Gastrocnemius medialis (tissue), 4 donors: ENCODE measurements around the gene PTPRM. TPM values are rescaled to one million over a fixed set of nuclear protein-coding genes. Genes with fewer than 3 reads are reported as not detected.

ENCODE experiments used
- ATAC-seq, 2 donors: fragments of 150-250 bp; one replicate each; pipeline ENCODE4 v1.9.1; 2016
- DNase-seq, 2 donors: peaks; one replicate each; pipeline ENCODE4 v3.0.0-alpha.2; 2019
- H3K27ac ChIP-seq, 4 donors: fragments of 200-600 bp; sonication (generic); 1 replicate in 1 of 4; 2 replicates in 3 of 4; pipeline ENCODE4 v1.5.1; 2016 to 2018; ENCODE audit warnings: mild to moderate bottlenecking in 2 of 4, moderate library complexity in 1 of 4
- H3K27me3 ChIP-seq, 3 donors: fragments of 200-600 bp; sonication (generic) in 2 of 3; 1 replicate in 1 of 3; 2 replicates in 2 of 3; pipeline versions ENCODE4 v1.5.1 to v1.6.0; 2016 to 2019; ENCODE audit warnings: mild to moderate bottlenecking in 1 of 3, moderate library complexity in 1 of 3
- H3K36me3 ChIP-seq, 2 donors: fragments of 200-600 bp; sonication (generic) in 1 of 2; one replicate each; pipeline ENCODE4 v1.5.1; 2017 to 2018
- H3K4me1 ChIP-seq, 2 donors: fragments of 200-600 bp; sonication (generic) in 1 of 2; one replicate each; pipeline ENCODE4 v1.5.1; 2016 to 2017; ENCODE audit warnings: mild to moderate bottlenecking in 2 of 2
- H3K4me3 ChIP-seq, 4 donors: fragments of 200-600 bp; sonication (generic) in 3 of 4; 1 replicate in 1 of 4; 2 replicates in 3 of 4; pipeline ENCODE4 v1.5.1; 2016 to 2019; ENCODE audit warnings: mild to moderate bottlenecking in 2 of 4
- H3K9me3 ChIP-seq, 3 donors: fragments of 200-600 bp; sonication (generic) in 2 of 3; 1 replicate in 1 of 3; 2 replicates in 2 of 3; pipeline ENCODE4 v1.5.1; 2016 to 2019
- POLR2A ChIP-seq, 2 donors: fragments of 450-650 bp; IDR thresholded peaks; one replicate each; pipeline ENCODE4 v1.6.1; 2017; ENCODE audit warnings: antibody characterized with exemption in 2 of 2, mild to moderate bottlenecking in 2 of 2, moderate library complexity in 2 of 2
- in situ Hi-C, 4 donors: fragments of 200-750 bp; cut with MboI; loops; one replicate each; pipeline versions ENCODE4 v1.15.0 to v1.8.0; 2017; ENCODE audit warnings: low sequenced_read_pairs in 4 of 4
- intact Hi-C: fragments of 100-400 bp; cut with DNase I; formaldehyde crosslinking; loops from one replicate; pipeline ENCODE4 v1.15.1; 2023; ENCODE audit warnings: low total_unique reads
- total RNA-seq, 4 donors: library from RNA; depleted of rRNA; stranded (reverse); fragments of >200 nt; gene quantifications; one replicate each; pipeline versions ENCODE4 v1.1.0 to v1.2.3, GENCODE V29; 2016
- TF ChIP-seq, protein P1 (sequence below), 5 experiments: fragments of 450-650 bp in 3 of 5; fragments of 200-600 bp in 2 of 5; sonication (generic) in 2 of 5; IDR thresholded peaks in 4 of 5; conservative IDR thresholded peaks in 1 of 5; 1 replicate in 4 of 5; 2 replicates in 1 of 5; pipeline ENCODE4 v1.5.1; 2016 to 2019; ENCODE audit warnings: antibody characterized with exemption in 5 of 5, mild to moderate bottlenecking in 3 of 5, moderate library complexity in 3 of 5

Gene PTPRM
- total RNA-seq, 4 donors from 2014 or later: 52.6 to 79.3 (median 63.8) TPM

DNA sequence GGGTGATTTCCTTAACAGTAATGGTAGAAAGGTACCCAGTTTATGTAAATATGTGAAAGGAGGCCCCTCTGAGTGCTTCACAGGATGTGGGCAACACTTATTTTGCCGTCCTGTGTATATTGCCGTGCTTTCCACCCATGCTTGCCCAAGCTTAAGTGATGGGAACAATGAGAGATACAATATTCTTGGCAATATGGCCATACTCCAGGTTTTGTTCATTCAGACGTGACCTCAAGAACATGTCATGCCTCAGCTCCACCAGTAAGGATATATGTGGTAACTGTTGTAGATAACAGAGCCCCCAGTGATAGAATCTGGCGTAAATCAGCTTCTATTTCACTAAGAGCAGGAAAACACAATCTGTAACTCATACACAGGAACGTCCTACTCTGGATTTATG is 318.7 kb downstream of the PTPRM start:
- Histone ChIP-seq H3K9me3 (no peaks in the 10 kb centered on the region), H3K27ac (no peak overlapping the region), H3K4me3 (no peak overlapping the region), H3K27me3 (no peaks in the 10 kb centered on the region), H3K36me3 (no peaks in the 10 kb centered on the region), H3K4me1 (peaks cover 11 to 14% of the 10 kb centered on the region in 2 donors)
- in situ Hi-C loops (no loop called here), intact Hi-C loops (loop anchor here (5.0 kb wide), 1 partner anchor 56 kb away; no protein-coding TSS in a partner anchor)
- no peak for ATAC-seq
- TF ChIP-seq, protein P1, sequence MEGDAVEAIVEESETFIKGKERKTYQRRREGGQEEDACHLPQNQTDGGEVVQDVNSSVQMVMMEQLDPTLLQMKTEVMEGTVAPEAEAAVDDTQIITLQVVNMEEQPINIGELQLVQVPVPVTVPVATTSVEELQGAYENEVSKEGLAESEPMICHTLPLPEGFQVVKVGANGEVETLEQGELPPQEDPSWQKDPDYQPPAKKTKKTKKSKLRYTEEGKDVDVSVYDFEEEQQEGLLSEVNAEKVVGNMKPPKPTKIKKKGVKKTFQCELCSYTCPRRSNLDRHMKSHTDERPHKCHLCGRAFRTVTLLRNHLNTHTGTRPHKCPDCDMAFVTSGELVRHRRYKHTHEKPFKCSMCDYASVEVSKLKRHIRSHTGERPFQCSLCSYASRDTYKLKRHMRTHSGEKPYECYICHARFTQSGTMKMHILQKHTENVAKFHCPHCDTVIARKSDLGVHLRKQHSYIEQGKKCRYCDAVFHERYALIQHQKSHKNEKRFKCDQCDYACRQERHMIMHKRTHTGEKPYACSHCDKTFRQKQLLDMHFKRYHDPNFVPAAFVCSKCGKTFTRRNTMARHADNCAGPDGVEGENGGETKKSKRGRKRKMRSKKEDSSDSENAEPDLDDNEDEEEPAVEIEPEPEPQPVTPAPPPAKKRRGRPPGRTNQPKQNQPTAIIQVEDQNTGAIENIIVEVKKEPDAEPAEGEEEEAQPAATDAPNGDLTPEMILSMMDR (IDR thresholded peaks at IDR 0.05 in 4 of 5, conservative IDR thresholded peaks at IDR 0.05 in 1 of 5): no peak
- no peak for TF ChIP-seq POLR2A (IDR thresholded peaks at IDR 0.05)
- DNase-seq: no peak

DNA sequence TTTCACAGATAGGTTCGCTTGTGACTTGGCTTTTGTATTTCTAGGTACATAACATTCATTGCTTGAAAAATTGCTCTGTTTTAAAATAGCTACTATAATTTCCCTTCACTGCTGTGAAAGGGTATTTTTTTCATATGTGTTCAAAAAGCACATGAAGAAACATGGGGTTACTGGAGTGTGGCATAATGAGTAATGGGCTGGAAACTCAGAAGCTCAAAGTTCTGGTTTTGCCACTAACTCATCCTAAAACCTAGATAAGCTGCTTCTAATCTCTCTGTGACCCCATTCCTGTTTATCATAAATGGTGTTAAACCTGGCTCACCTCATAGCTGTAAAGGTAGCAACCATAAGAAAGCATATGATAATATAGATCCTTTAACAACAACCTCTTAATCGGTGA is 319.3 kb downstream of the PTPRM start:
- DNase-seq: no peak

DNA sequence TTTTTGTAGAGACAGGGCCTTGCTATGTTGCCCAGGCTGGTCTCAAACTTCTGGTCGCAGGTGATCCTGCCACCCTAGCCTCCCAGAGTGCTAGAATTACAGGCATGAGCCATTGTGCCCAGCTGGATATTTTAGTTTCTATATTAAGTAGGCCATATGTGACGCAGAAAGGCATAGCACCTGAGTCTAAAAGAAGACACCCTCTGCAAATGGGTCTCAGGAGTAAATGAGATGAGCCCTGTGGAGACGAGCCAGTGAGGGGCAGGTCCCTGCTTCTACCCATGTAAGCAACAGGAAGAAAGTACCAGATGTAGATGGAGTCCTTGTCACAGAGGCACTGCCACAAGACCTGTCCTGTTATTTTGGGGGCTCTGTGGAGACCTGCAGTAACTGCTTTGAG is 322.4 kb downstream of the PTPRM start:
- ATAC-seq (peak; percentile 27 to 91), DNase-seq (peak in 1 of 2 donors; percentile 36)
- Histone ChIP-seq H3K9me3 (no peaks in the 10 kb centered on the region), H3K27ac (peak overlapping the region; percentile 48 to 80 (median 70)), H3K27me3 (no peaks in the 10 kb centered on the region), H3K4me1 (peaks cover 11 to 12% of the 10 kb centered on the region in 2 donors), H3K4me3 (peak overlapping the region in 1 of 4 donors; percentile 16), H3K36me3 (no peaks in the 10 kb centered on the region)
- TF ChIP-seq, protein P1 (IDR thresholded peaks at IDR 0.05 in 4 of 5, conservative IDR thresholded peaks at IDR 0.05 in 1 of 5): no peak
- TF ChIP-seq POLR2A (IDR thresholded peaks at IDR 0.05): peak; percentile 18 to 25
- in situ Hi-C loops (no loop called here), intact Hi-C loops (loop anchor here (5.0 kb wide), 1 partner anchor 53 kb away; no protein-coding TSS in a partner anchor)

More for the DNA sequence above, 319.3 kb downstream of the PTPRM start:
- Histone ChIP-seq H3K27me3 (no peaks in the 10 kb centered on the region), H3K4me1 (peaks cover 11 to 14% of the 10 kb centered on the region in 2 donors), H3K9me3 (no peaks in the 10 kb centered on the region), H3K27ac (no peak overlapping the region), H3K4me3 (no peak overlapping the region), H3K36me3 (no peaks in the 10 kb centered on the region)
- intact Hi-C loops (loop anchor here (5.0 kb wide), 1 partner anchor 56 kb away; no protein-coding TSS in a partner anchor), in situ Hi-C loops (no loop called here)
- no peak for TF ChIP-seq POLR2A (IDR thresholded peaks at IDR 0.05)
- TF ChIP-seq, protein P1 (IDR thresholded peaks at IDR 0.05 in 4 of 5, conservative IDR thresholded peaks at IDR 0.05 in 1 of 5): no peak
- no peak for ATAC-seq

DNA sequence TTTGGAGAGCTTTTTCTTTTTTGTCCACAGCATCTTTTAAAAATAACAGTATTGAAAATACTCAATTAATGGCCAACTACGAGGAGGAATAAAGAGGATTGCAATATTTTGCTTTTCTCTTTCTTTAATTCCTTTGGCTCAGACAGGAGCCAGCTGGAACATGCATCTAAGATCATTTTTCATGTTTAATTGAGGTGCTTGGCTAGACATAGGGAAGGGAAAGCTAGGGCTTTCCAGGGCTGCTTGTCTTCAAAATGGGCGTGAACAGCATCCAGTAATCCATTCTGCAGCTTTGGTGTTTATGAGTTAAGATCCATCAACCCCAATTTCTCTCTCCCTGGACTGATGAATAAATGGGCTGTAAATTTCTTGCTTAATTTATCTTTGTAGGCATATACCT is 323.0 kb downstream of the PTPRM start:
- in situ Hi-C loops (no loop called here), intact Hi-C loops (loop anchor here (10.0 kb wide), 1 partner anchor 655 kb away; the partner anchor contains the start of gene LRRC30)
- no peak for TF ChIP-seq POLR2A (IDR thresholded peaks at IDR 0.05)
- TF ChIP-seq, protein P1 (IDR thresholded peaks at IDR 0.05 in 4 of 5, conservative IDR thresholded peaks at IDR 0.05 in 1 of 5): no peak
- DNase-seq (no peak), ATAC-seq (no peak)
- Histone ChIP-seq H3K9me3 (no peaks in the 10 kb centered on the region), H3K36me3 (no peaks in the 10 kb centered on the region), H3K4me1 (peaks cover 12 to 13% of the 10 kb centered on the region in 2 donors), H3K27me3 (no peaks in the 10 kb centered on the region), H3K27ac (peak overlapping the region; percentile 48 to 80 (median 70)), H3K4me3 (peak overlapping the region in 1 of 4 donors; percentile 16)
